ENCODE measurements around the gene EPN2. TPM values are rescaled to one million over a fixed set of nuclear protein-coding genes. Genes with fewer than 3 reads are reported as not detected.
A peak's percentile ranks its signal among the peaks of the same experiment; 100 is the strongest.

The EPN2 gene
- polyA plus RNA-seq, 1 donor from 2014 or later: 37.8 TPM

GRCh38 chr17:19342611-19343255 is 105.6 kb downstream of the EPN2 start:
- H4K20me1 ChIP-seq (ENCODE audit: insufficient read depth): no peaks in the 10 kb centered on the region
- H3K4me3 ChIP-seq (ENCODE audit: low read length): no peak overlapping the region
- H3K27ac ChIP-seq (ENCODE audit: low read length): no peak overlapping the region
- no peak overlapping the region for H3K4me2 ChIP-seq (ENCODE audit: low read length)
- H3K9me2 ChIP-seq (ENCODE audit: insufficient read depth, low read length): no peaks in the 10 kb centered on the region
- TF ChIP-seq POLR2AphosphoS5 (IDR thresholded peaks at IDR 0.05) (peak; percentile 26), EP300 (conservative IDR thresholded peaks at IDR 0.05; ENCODE audit: poor library complexity, severe bottlenecking) (no peak)
- H3K79me2 ChIP-seq (replicated peaks; ENCODE audit: insufficient read depth, low read length): no peaks in the 10 kb centered on the region
- H2AFZ ChIP-seq (ENCODE audit: low read depth, low read length): no peak overlapping the region
- H3F3A ChIP-seq (ENCODE audit: insufficient read depth, low read length, poor library complexity, severe bottlenecking): no peaks in the 10 kb centered on the region
- no peaks in the 10 kb centered on the region for H3K9me3 ChIP-seq (ENCODE audit: low read length)
- H3K27me3 ChIP-seq (ENCODE audit: insufficient read depth, low read depth, low read length): no peaks in the 10 kb centered on the region
- no peaks in the 10 kb centered on the region for H3K36me3 ChIP-seq (ENCODE audit: insufficient read depth, low read length)
- no peak overlapping the region for H3K9ac ChIP-seq (ENCODE audit: low read length)

- H3K36me3 ChIP-seq (ENCODE audit: insufficient read depth, low read length): no peaks in the 10 kb centered on the region
- no peaks in the 10 kb centered on the region for H4K20me1 ChIP-seq (ENCODE audit: insufficient read depth)
- no peak overlapping the region for H3K9ac ChIP-seq (ENCODE audit: low read length)
- H3K27me3 ChIP-seq (ENCODE audit: insufficient read depth, low read depth, low read length): no peaks in the 10 kb centered on the region
- no peaks in the 10 kb centered on the region for H3F3A ChIP-seq (ENCODE audit: insufficient read depth, low read length, poor library complexity, severe bottlenecking)
- H3K9me3 ChIP-seq (ENCODE audit: low read length): no peaks in the 10 kb centered on the region
- H3K79me2 ChIP-seq (replicated peaks; ENCODE audit: insufficient read depth, low read length): no peaks in the 10 kb centered on the region
- H3K27ac ChIP-seq (ENCODE audit: low read length): no peak overlapping the region
- no peak overlapping the region for H3K4me2 ChIP-seq (ENCODE audit: low read length)
- no peak for TF ChIP-seq CTCF (IDR thresholded peaks at IDR 0.05; ENCODE audit: poor library complexity, severe bottlenecking)
- no peak for TF ChIP-seq EZH2 (IDR thresholded peaks at IDR 0.05; ENCODE audit: borderline replicate concordance, insufficient read depth, low read length, poor library complexity, severe bottlenecking)
- no peak for TF ChIP-seq EP300 (conservative IDR thresholded peaks at IDR 0.05; ENCODE audit: poor library complexity, severe bottlenecking)
- TF ChIP-seq RAD21 (conservative IDR thresholded peaks at IDR 0.05): no peak
- TF ChIP-seq POLR2AphosphoS5 (IDR thresholded peaks at IDR 0.05): no peak
- no peak for TF ChIP-seq MXI1 (conservative IDR thresholded peaks at IDR 0.05; ENCODE audit: poor library complexity, severe bottlenecking)
- TF ChIP-seq REST (IDR thresholded peaks at IDR 0.05; ENCODE audit: borderline replicate concordance): no peak
- no peaks in the 10 kb centered on the region for H3K9me2 ChIP-seq (ENCODE audit: insufficient read depth, low read length)
- H2AFZ ChIP-seq (ENCODE audit: low read depth, low read length): no peak overlapping the region
- H3K4me3 ChIP-seq (ENCODE audit: low read length): no peak overlapping the region
Measured at GRCh38 chr17:19343256-19343630, 106.1 kb downstream of the EPN2 start.

GRCh38 chr17:19343671-19344151 is 106.5 kb downstream of the EPN2 start:
- Histone ChIP-seq H3K27me3 (ENCODE audit: insufficient read depth, low read depth, low read length) (no peaks in the 10 kb centered on the region), H3K4me2 (ENCODE audit: low read length) (no peak overlapping the region), H3K9me2 (ENCODE audit: insufficient read depth, low read length) (no peaks in the 10 kb centered on the region), H3K36me3 (ENCODE audit: insufficient read depth, low read length) (no peaks in the 10 kb centered on the region), H3K4me3 (ENCODE audit: low read length) (no peak overlapping the region), H3K9me3 (ENCODE audit: low read length) (no peaks in the 10 kb centered on the region), H4K20me1 (ENCODE audit: insufficient read depth) (no peaks in the 10 kb centered on the region), H3K9ac (ENCODE audit: low read length) (no peak overlapping the region), H3K79me2 (replicated peaks; ENCODE audit: insufficient read depth, low read length) (no peaks in the 10 kb centered on the region), H3K27ac (ENCODE audit: low read length) (no peak overlapping the region), H3F3A (ENCODE audit: insufficient read depth, low read length, poor library complexity, severe bottlenecking) (no peaks in the 10 kb centered on the region), H2AFZ (ENCODE audit: low read depth, low read length) (no peak overlapping the region)
- no peak for TF ChIP-seq RAD21 (conservative IDR thresholded peaks at IDR 0.05)
- no peak for TF ChIP-seq TAF1 (IDR thresholded peaks at IDR 0.05; ENCODE audit: low read depth)
- no peak for TF ChIP-seq EP300 (conservative IDR thresholded peaks at IDR 0.05; ENCODE audit: poor library complexity, severe bottlenecking)
- TF ChIP-seq CTCF (IDR thresholded peaks at IDR 0.05; ENCODE audit: poor library complexity, severe bottlenecking): no peak
- TF ChIP-seq MXI1 (conservative IDR thresholded peaks at IDR 0.05; ENCODE audit: poor library complexity, severe bottlenecking): no peak
- TF ChIP-seq SMC3 (conservative IDR thresholded peaks at IDR 0.05; ENCODE audit: poor library complexity): no peak
- no peak for TF ChIP-seq POLR2AphosphoS5 (IDR thresholded peaks at IDR 0.05)
- TF ChIP-seq REST (IDR thresholded peaks at IDR 0.05; ENCODE audit: borderline replicate concordance): no peak
- no peak for TF ChIP-seq EZH2 (IDR thresholded peaks at IDR 0.05; ENCODE audit: borderline replicate concordance, insufficient read depth, low read length, poor library complexity, severe bottlenecking)
